Measurements from ENCODE around the gene DHRS7C. TPM values are rescaled to one million over a fixed set of nuclear protein-coding genes. Genes with fewer than 3 reads are reported as not detected.

The DHRS7C gene
- polyA plus RNA-seq, 1 donor from 2014 or later = not detected

- H3K79me2 ChIP-seq (replicated peaks; ENCODE audit: insufficient read depth, low read length) = no peaks in the 10 kb centered on the region
- H3K27me3 ChIP-seq (ENCODE audit: insufficient read depth, low read depth, low read length) = no peaks in the 10 kb centered on the region
- no peak overlapping the region for H3K4me3 ChIP-seq (ENCODE audit: low read length)
- no peak overlapping the region for H3K9ac ChIP-seq (ENCODE audit: low read length)
- no peaks in the 10 kb centered on the region for H3F3A ChIP-seq (ENCODE audit: insufficient read depth, low read length, poor library complexity, severe bottlenecking)
- H3K36me3 ChIP-seq (ENCODE audit: insufficient read depth, low read length) = no peaks in the 10 kb centered on the region
- no peaks in the 10 kb centered on the region for H3K9me3 ChIP-seq (ENCODE audit: low read length)
- no peak overlapping the region for H3K27ac ChIP-seq (ENCODE audit: low read length)
- H3K4me2 ChIP-seq (ENCODE audit: low read length) = no peak overlapping the region
- no peak overlapping the region for H2AFZ ChIP-seq (ENCODE audit: low read depth, low read length)
- no peak for TF ChIP-seq POLR2AphosphoS5 (IDR thresholded peaks at IDR 0.05)
- no peak for TF ChIP-seq RAD21 (conservative IDR thresholded peaks at IDR 0.05)
- H4K20me1 ChIP-seq (ENCODE audit: insufficient read depth) = no peaks in the 10 kb centered on the region
- H3K9me2 ChIP-seq (ENCODE audit: insufficient read depth, low read length) = no peaks in the 10 kb centered on the region
These were observed 19.7 kb upstream of the DHRS7C start for GRCh38 chr17:9811086-9811485.

- Histone ChIP-seq H3K9ac (ENCODE audit: low read length) (no peak overlapping the region), H3K9me2 (ENCODE audit: insufficient read depth, low read length) (no peaks in the 10 kb centered on the region), H3F3A (ENCODE audit: insufficient read depth, low read length, poor library complexity, severe bottlenecking) (no peaks in the 10 kb centered on the region), H3K4me2 (ENCODE audit: low read length) (no peak overlapping the region), H2AFZ (ENCODE audit: low read depth, low read length) (no peak overlapping the region), H3K79me2 (replicated peaks; ENCODE audit: insufficient read depth, low read length) (no peaks in the 10 kb centered on the region), H4K20me1 (ENCODE audit: insufficient read depth) (no peaks in the 10 kb centered on the region), H3K27me3 (ENCODE audit: insufficient read depth, low read depth, low read length) (no peaks in the 10 kb centered on the region), H3K4me3 (ENCODE audit: low read length) (no peak overlapping the region), H3K9me3 (ENCODE audit: low read length) (no peaks in the 10 kb centered on the region), H3K36me3 (ENCODE audit: insufficient read depth, low read length) (no peaks in the 10 kb centered on the region), H3K27ac (ENCODE audit: low read length) (no peak overlapping the region)
- TF ChIP-seq EZH2 (IDR thresholded peaks at IDR 0.05; ENCODE audit: borderline replicate concordance, insufficient read depth, low read length, poor library complexity, severe bottlenecking) (no peak), CTCF (IDR thresholded peaks at IDR 0.05; ENCODE audit: poor library complexity, severe bottlenecking) (no peak), RAD21 (conservative IDR thresholded peaks at IDR 0.05) (no peak), MXI1 (conservative IDR thresholded peaks at IDR 0.05; ENCODE audit: poor library complexity, severe bottlenecking) (no peak), REST (IDR thresholded peaks at IDR 0.05; ENCODE audit: borderline replicate concordance) (no peak), EP300 (conservative IDR thresholded peaks at IDR 0.05; ENCODE audit: poor library complexity, severe bottlenecking) (no peak), POLR2AphosphoS5 (IDR thresholded peaks at IDR 0.05) (no peak), SMC3 (conservative IDR thresholded peaks at IDR 0.05; ENCODE audit: poor library complexity) (no peak), TAF1 (IDR thresholded peaks at IDR 0.05; ENCODE audit: low read depth) (no peak)
These were observed 18.9 kb upstream of the DHRS7C start for GRCh38 chr17:9810100-9810949.
